ENCODE results near the gene CABP7. TPM values are rescaled to one million over a fixed set of nuclear protein-coding genes. Genes with fewer than 3 reads are reported as not detected.

Gene CABP7
- total and polyA plus RNA-seq, 4 donors = 0.08 TPM; not detected in 3

- Histone ChIP-seq H3K4me3 (ENCODE audit: low read depth in 1 of 3, low read length in 3 of 3) (no peak overlapping the region), H3K9ac (ENCODE audit: low read depth in 1 of 2, low read length in 2 of 2) (no peak overlapping the region), H3K27me3 (ENCODE audit: control insufficient read depth in 4 of 4, insufficient read depth in 4 of 4, low read length in 3 of 4) (no peaks in the 10 kb centered on the region), H3K27ac (ENCODE audit: low read depth in 1 of 2, low read length in 2 of 2) (no peak overlapping the region), H3K4me1 (ENCODE audit: control insufficient read depth in 4 of 4, insufficient read depth in 4 of 4, low read length in 3 of 4) (peaks cover 0 to 1% (median 0%) of the 10 kb centered on the region in 4 donors), H3K9me3 (ENCODE audit: control insufficient read depth in 4 of 4, low read length in 3 of 4) (no peaks in the 10 kb centered on the region), H3K36me3 (ENCODE audit: control insufficient read depth in 4 of 4, insufficient read depth in 3 of 4, low read depth in 1 of 4, low read length in 3 of 4) (no peaks in the 10 kb centered on the region)
- TF ChIP-seq YY1 (IDR thresholded peaks at IDR 0.05) (no peak), FOXA2 (IDR thresholded peaks at IDR 0.05) (no peak), NR2F2 (IDR thresholded peaks at IDR 0.05) (no peak), REST (IDR thresholded peaks at IDR 0.05) (no peak), RXRA (IDR thresholded peaks at IDR 0.05) (no peak), ATF3 (IDR thresholded peaks at IDR 0.05) (no peak), HNF4A (conservative IDR thresholded peaks at IDR 0.05) (no peak), GABPA (IDR thresholded peaks at IDR 0.05 in 1 of 2, conservative IDR thresholded peaks at IDR 0.05 in 1 of 2) (no peak), RAD21 (IDR thresholded peaks at IDR 0.05) (no peak)
- no peak for DNase-seq (ENCODE audit: low spot score)
- 75% methylated on average over 5 of the region's 5 CpGs for WGBS
Measured at GRCh38 chr22:29758959-29759358, 39.2 kb downstream of the CABP7 start.

GRCh38 chr22:29762263-29762662 is 42.5 kb downstream of the CABP7 start:
- no peak for DNase-seq (ENCODE audit: low spot score)
- Histone ChIP-seq H3K9me3 (ENCODE audit: control insufficient read depth in 4 of 4, low read length in 3 of 4) (no peaks in the 10 kb centered on the region), H3K4me1 (ENCODE audit: control insufficient read depth in 4 of 4, insufficient read depth in 4 of 4, low read length in 3 of 4) (peaks cover 5 to 10% (median 7%) of the 10 kb centered on the region in 4 donors), H3K27ac (ENCODE audit: low read depth in 1 of 2, low read length in 2 of 2) (no peak overlapping the region), H3K4me3 (ENCODE audit: low read depth in 1 of 3, low read length in 3 of 3) (no peak overlapping the region), H3K9ac (ENCODE audit: low read depth in 1 of 2, low read length in 2 of 2) (no peak overlapping the region), H3K36me3 (ENCODE audit: control insufficient read depth in 4 of 4, insufficient read depth in 3 of 4, low read depth in 1 of 4, low read length in 3 of 4) (no peaks in the 10 kb centered on the region), H3K27me3 (ENCODE audit: control insufficient read depth in 4 of 4, insufficient read depth in 4 of 4, low read length in 3 of 4) (no peaks in the 10 kb centered on the region)
- 82% methylated on average over 15 of the region's 15 CpGs for WGBS
- TF ChIP-seq NR2F2 (IDR thresholded peaks at IDR 0.05) = no peak
- TF ChIP-seq REST (IDR thresholded peaks at IDR 0.05) = no peak
- TF ChIP-seq MAX (IDR thresholded peaks at IDR 0.05) = no peak
- no peak for TF ChIP-seq HNF4A (conservative IDR thresholded peaks at IDR 0.05)
- no peak for TF ChIP-seq TAF1 (conservative IDR thresholded peaks at IDR 0.05)
- no peak for TF ChIP-seq RXRA (IDR thresholded peaks at IDR 0.05)
- TF ChIP-seq ATF3 (IDR thresholded peaks at IDR 0.05) = no peak
- no peak for TF ChIP-seq JUND (IDR thresholded peaks at IDR 0.05)
- TF ChIP-seq RAD21 (IDR thresholded peaks at IDR 0.05) = no peak
- no peak for TF ChIP-seq FOXA1 (IDR thresholded peaks at IDR 0.05)
- TF ChIP-seq CTCF (IDR thresholded peaks at IDR 0.05; ENCODE audit: low read depth, low read length, missing input control) = no peak
- no peak for TF ChIP-seq GABPA (IDR thresholded peaks at IDR 0.05 in 1 of 2, conservative IDR thresholded peaks at IDR 0.05 in 1 of 2)
- TF ChIP-seq HNF4G (IDR thresholded peaks at IDR 0.05) = no peak
- TF ChIP-seq EGR1 (IDR thresholded peaks at IDR 0.05; ENCODE audit: low read depth in 2 of 2) = no peak
- no peak for TF ChIP-seq FOXA2 (IDR thresholded peaks at IDR 0.05)
- no peak for TF ChIP-seq ZBTB33 (IDR thresholded peaks at IDR 0.05)
